SK-N-SH (cell line): ENCODE data around the gene ALPG. TPM values are rescaled to one million over a fixed set of nuclear protein-coding genes. Genes with fewer than 3 reads are reported as not detected.

Source experiments
- CTCF ChIA-PET: fragments of 300-600, 350-600 bp; formaldehyde crosslinking; extraction: SDS; loops from one replicate; lab custom pipeline; 2021; lab: Yijun Ruan, JAX
- POLR2A ChIA-PET: fragments of 350-600 bp; sonication (Branson Sonifier 250); formaldehyde crosslinking; extraction: SDS; loops from one replicate; lab custom pipeline; 2020; ENCODE audit warnings: antibody characterized with exemption, inconsistent platforms; lab: Yijun Ruan, JAX
- DNase-seq: peaks from one replicate; pipeline ENCODE4 v3.0.0; 2012
- H2AFZ ChIP-seq: fragments of 200-600 bp; sonication (generic); 2 replicates; pipeline ENCODE4 v1.8.1; 2016; ENCODE audit warnings: antibody characterized with exemption, mild to moderate bottlenecking, low read depth
- H3F3A ChIP-seq: fragments of 200-600 bp; sonication (generic); replicated peaks from 2 replicates; pipeline ENCODE3; 2016; ENCODE audit warnings: antibody characterized with exemption, mild to moderate bottlenecking; ENCODE audit not compliant: insufficient read depth
- H3K27ac ChIP-seq, 2 experiments: fragments of 200-500 bp in 1 of 2; fragments of 200-600 bp in 1 of 2; sonication (Bioruptor generic) in 1 of 2; sonication (generic), shearing (Covaris generic) in 1 of 2; 2 replicates each; pipeline versions ENCODE4 v1.5.1 to v1.6.1; 2014 to 2016; ENCODE audit warnings: low read depth in 2 of 2, inconsistent platforms in 1 of 2, low read length in 1 of 2, mild to moderate bottlenecking in 1 of 2, mixed read lengths in 1 of 2
- H3K27me3 ChIP-seq: fragments of 200-600 bp; sonication (generic), shearing (Covaris generic); 2 replicates; pipeline ENCODE4 v1.6.1; 2016; ENCODE audit warnings: mixed run types; ENCODE audit not compliant: insufficient read depth
- H3K36me3 ChIP-seq, 2 experiments: fragments of 200-500 bp in 1 of 2; fragments of 200-600 bp in 1 of 2; sonication (Bioruptor generic) in 1 of 2; sonication (generic) in 1 of 2; replicated peaks in 1 of 2; 2 replicates each; pipeline versions ENCODE3 to v1.5.1; 2014 to 2016; ENCODE audit warnings: low read length in 1 of 2, mild to moderate bottlenecking in 1 of 2; ENCODE audit not compliant: insufficient read depth in 2 of 2, control insufficient read depth in 1 of 2
- H3K4me1 ChIP-seq, 2 experiments: fragments of 200-500 bp in 1 of 2; fragments of 200-600 bp in 1 of 2; sonication (Bioruptor generic) in 1 of 2; sonication (generic), shearing (Covaris generic) in 1 of 2; 2 replicates each; pipeline versions ENCODE4 v1.5.1 to v1.6.1; 2014 to 2016; ENCODE audit warnings: low read depth in 1 of 2, low read length in 1 of 2, mixed run types in 1 of 2; ENCODE audit not compliant: insufficient read depth in 2 of 2, control insufficient read depth in 1 of 2
- H3K4me2 ChIP-seq: fragments of 200-600 bp; sonication (generic), shearing (Covaris generic); 2 replicates; pipeline ENCODE4 v1.6.1; 2017; ENCODE audit warnings: mixed run types
- H3K4me3 ChIP-seq, 2 experiments: fragments of 200-500 bp in 1 of 2; fragments of 200-600 bp in 1 of 2; sonication (Bioruptor generic) in 1 of 2; sonication (generic), shearing (Covaris generic) in 1 of 2; 2 replicates each; pipeline versions ENCODE4 v1.5.1 to v1.8.1; 2014 to 2016; ENCODE audit warnings: low read depth in 2 of 2, inconsistent platforms in 1 of 2, low read length in 1 of 2, mild to moderate bottlenecking in 1 of 2, mixed read lengths in 1 of 2, moderate library complexity in 1 of 2
- H3K79me2 ChIP-seq: fragments of 200-600 bp; sonication (generic); 2 replicates; pipeline ENCODE4 v1.8.1; 2017; ENCODE audit warnings: mild to moderate bottlenecking; ENCODE audit not compliant: insufficient read depth
- H3K9ac ChIP-seq: fragments of 200-600 bp; sonication (generic); 2 replicates; pipeline ENCODE4 v1.6.1; 2017; ENCODE audit warnings: mixed run types
- H3K9me2 ChIP-seq: fragments of 200-600 bp; sonication (generic); 2 replicates; pipeline ENCODE4 v1.6.1; 2017; ENCODE audit warnings: mixed run types
- H3K9me3 ChIP-seq: fragments of 200-600 bp; sonication (generic); 2 replicates; pipeline ENCODE4 v1.6.1; 2017; ENCODE audit warnings: mixed run types, mild to moderate bottlenecking, moderate library complexity
- H4K20me1 ChIP-seq: fragments of 200-600 bp; sonication (generic); 2 replicates; pipeline ENCODE4 v1.6.1; 2017; ENCODE audit warnings: mild to moderate bottlenecking, mixed run types; ENCODE audit not compliant: insufficient read depth
- ELF1 ChIP-seq: IDR thresholded peaks from 2 replicates; pipeline ENCODE4 v1.4.0; 2012
- FOSL2 ChIP-seq: IDR thresholded peaks from 2 replicates; pipeline ENCODE4 v1.4.0; 2012; ENCODE audit warnings: low read depth, mild to moderate bottlenecking, moderate library complexity, borderline replicate concordance
- FOXJ3 ChIP-seq: sonication (generic); formaldehyde crosslinking; IDR thresholded peaks from 2 replicates; pipeline ENCODE4 v1.5.1; 2020; ENCODE audit warnings: mild to moderate bottlenecking, missing genetic modification reagents
- FOXM1 ChIP-seq: IDR thresholded peaks from 2 replicates; pipeline ENCODE4 v1.4.0; 2012; ENCODE audit warnings: low read depth, mild to moderate bottlenecking
- GATA2 ChIP-seq: sonication (generic); formaldehyde crosslinking; IDR thresholded peaks from 2 replicates; pipeline ENCODE4 v1.5.0; 2020; ENCODE audit warnings: mild to moderate bottlenecking, missing genetic modification reagents
- MXI1 ChIP-seq: IDR thresholded peaks from 2 replicates; pipeline ENCODE4 v1.6.1; 2012; ENCODE audit warnings: mild to moderate bottlenecking, low read depth, low read length, improper control_type of control experiment
- NFIC ChIP-seq: IDR thresholded peaks from 2 replicates; pipeline ENCODE4 v1.4.0; 2012; ENCODE audit warnings: borderline replicate concordance
- NRF1 ChIP-seq: IDR thresholded peaks from 2 replicates; pipeline ENCODE4 v1.6.1; 2012; ENCODE audit warnings: low read depth, mild to moderate bottlenecking, low read length
- POLR2AphosphoS5 ChIP-seq: IDR thresholded peaks from 2 replicates; pipeline ENCODE4 v1.6.1; 2012; ENCODE audit warnings: low read depth, low read length
- RFX5 ChIP-seq: IDR thresholded peaks from 2 replicates; pipeline ENCODE4 v1.6.1; 2012; ENCODE audit warnings: mild to moderate bottlenecking, improper control_type of control experiment, low read length
- TAF1 ChIP-seq: IDR thresholded peaks from 2 replicates; pipeline ENCODE4 v1.6.1; 2012; ENCODE audit warnings: low read depth, mild to moderate bottlenecking, low read length, moderate library complexity, borderline replicate concordance
- TCF12 ChIP-seq: IDR thresholded peaks from 2 replicates; pipeline ENCODE4 v1.4.0; 2012
- YY1 ChIP-seq: IDR thresholded peaks from 2 replicates; pipeline ENCODE4 v1.4.0; 2012; ENCODE audit warnings: low read depth, mild to moderate bottlenecking
- WGBS: methylation state at CpG from one replicate; pipeline ENCODE4 v1.1.6; 2017; ENCODE audit warnings: low lambda C conversion rate; 5-methylcytosine and 5-hydroxymethylcytosine counted together
- polyA plus RNA-seq, 3 experiments: library from polyadenylated mRNA; depleted of rRNA; stranded (reverse); fragments of >200 nt; gene quantifications; 2 replicates each; pipeline ENCODE4 v1.2.3, GENCODE V29; 2012
- TF ChIP-seq, protein P1 (sequence below): fragments of 150-350 bp; IDR thresholded peaks from 2 replicates; pipeline ENCODE4 v1.6.1; 2017; ENCODE audit warnings: antibody characterized with exemption, low read length, low read depth, borderline replicate concordance
- TF ChIP-seq, protein P2 (sequence below): IDR thresholded peaks from 2 replicates; pipeline ENCODE4 v1.4.0; 2012; ENCODE audit warnings: low read depth, borderline replicate concordance
- TF ChIP-seq, protein P3 (sequence below): fragments of 150-350 bp; IDR thresholded peaks from 2 replicates; pipeline ENCODE4 v1.6.1; 2016; ENCODE audit warnings: mild to moderate bottlenecking, low read depth, low read length
- TF ChIP-seq, protein P4 (sequence below): IDR thresholded peaks from 2 replicates; pipeline ENCODE4; 2012

ALPG gene
- polyA plus RNA-seq, 1 of the 3 experiments (the other 2 are of a cell fraction), result not detected

DNA sequence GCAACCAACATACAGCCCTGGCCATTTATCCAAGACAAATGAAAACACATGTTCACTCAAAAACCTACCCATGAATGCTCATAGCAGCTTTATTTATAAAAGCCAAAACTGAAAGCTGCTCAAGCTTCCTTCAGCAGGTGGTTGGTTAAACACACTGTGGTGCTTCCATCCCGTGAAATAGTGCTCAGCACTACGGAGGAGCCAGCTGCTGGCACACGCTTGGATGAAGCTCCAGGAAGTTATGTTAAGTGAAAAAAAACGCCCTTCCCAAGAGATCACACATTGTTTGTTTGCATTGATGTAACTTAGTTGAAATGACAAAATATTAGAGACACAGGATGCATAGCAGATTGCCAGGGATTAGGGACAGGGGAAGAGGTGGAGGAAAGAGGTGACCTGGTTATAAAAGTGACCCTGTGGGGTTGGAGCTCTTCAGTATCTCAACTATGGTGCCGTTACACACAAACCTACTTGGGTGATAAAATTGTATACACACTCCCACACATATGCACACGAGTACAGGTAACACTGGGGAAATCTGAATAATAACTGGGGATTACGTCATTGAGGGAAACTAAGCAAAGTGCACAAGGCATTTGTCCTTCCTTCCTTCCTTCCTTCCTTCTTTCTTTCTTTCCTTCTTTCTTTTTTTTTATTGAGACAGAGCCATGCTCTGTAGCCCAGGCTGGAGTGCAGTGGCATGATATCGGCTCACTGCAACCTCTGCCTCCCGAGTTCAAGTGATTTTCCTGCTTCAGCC, 6.2 kb upstream of the ALPG start:
- H3K27me3 ChIP-seq, result peaks cover 18% of the 10 kb centered on the region; the same call in 1 of the 2 replicates
- H3K36me3 ChIP-seq, result no peaks in the 10 kb centered on the region
- H3K9me3 ChIP-seq, result no peaks in the 10 kb centered on the region
- ChIA-PET CTCF (interaction anchor here (0.9 to 2.1 kb wide), 4 partner anchors 14 to 494 kb away, joined by 3 to 4 read pairs (median 4); no protein-coding TSS in a partner anchor), POLR2A (no interaction called here)
- no peak for DNase-seq
- no peak overlapping the region for H3K4me2 ChIP-seq
- H3K4me1 ChIP-seq, result no peaks in the 10 kb centered on the region
- TF ChIP-seq NRF1 (no peak), ELF1 (no peak), FOSL2 (no peak), YY1 (no peak), FOXM1 (no peak), FOXJ3 (no peak), POLR2AphosphoS5 (no peak), TCF12 (no peak), MXI1 (no peak), NFIC (no peak), GATA2 (CRISPR knock-in tag) (no peak), TAF1 (no peak), RFX5 (no peak)
- TF ChIP-seq, protein P1, sequence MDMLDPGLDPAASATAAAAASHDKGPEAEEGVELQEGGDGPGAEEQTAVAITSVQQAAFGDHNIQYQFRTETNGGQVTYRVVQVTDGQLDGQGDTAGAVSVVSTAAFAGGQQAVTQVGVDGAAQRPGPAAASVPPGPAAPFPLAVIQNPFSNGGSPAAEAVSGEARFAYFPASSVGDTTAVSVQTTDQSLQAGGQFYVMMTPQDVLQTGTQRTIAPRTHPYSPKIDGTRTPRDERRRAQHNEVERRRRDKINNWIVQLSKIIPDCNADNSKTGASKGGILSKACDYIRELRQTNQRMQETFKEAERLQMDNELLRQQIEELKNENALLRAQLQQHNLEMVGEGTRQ, result no peak
- TF ChIP-seq, protein P2, sequence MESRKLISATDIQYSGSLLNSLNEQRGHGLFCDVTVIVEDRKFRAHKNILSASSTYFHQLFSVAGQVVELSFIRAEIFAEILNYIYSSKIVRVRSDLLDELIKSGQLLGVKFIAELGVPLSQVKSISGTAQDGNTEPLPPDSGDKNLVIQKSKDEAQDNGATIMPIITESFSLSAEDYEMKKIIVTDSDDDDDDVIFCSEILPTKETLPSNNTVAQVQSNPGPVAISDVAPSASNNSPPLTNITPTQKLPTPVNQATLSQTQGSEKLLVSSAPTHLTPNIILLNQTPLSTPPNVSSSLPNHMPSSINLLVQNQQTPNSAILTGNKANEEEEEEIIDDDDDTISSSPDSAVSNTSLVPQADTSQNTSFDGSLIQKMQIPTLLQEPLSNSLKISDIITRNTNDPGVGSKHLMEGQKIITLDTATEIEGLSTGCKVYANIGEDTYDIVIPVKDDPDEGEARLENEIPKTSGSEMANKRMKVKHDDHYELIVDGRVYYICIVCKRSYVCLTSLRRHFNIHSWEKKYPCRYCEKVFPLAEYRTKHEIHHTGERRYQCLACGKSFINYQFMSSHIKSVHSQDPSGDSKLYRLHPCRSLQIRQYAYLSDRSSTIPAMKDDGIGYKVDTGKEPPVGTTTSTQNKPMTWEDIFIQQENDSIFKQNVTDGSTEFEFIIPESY, result no peak
- TF ChIP-seq, protein P3, sequence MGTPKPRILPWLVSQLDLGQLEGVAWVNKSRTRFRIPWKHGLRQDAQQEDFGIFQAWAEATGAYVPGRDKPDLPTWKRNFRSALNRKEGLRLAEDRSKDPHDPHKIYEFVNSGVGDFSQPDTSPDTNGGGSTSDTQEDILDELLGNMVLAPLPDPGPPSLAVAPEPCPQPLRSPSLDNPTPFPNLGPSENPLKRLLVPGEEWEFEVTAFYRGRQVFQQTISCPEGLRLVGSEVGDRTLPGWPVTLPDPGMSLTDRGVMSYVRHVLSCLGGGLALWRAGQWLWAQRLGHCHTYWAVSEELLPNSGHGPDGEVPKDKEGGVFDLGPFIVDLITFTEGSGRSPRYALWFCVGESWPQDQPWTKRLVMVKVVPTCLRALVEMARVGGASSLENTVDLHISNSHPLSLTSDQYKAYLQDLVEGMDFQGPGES, result no peak
- TF ChIP-seq, protein P4, sequence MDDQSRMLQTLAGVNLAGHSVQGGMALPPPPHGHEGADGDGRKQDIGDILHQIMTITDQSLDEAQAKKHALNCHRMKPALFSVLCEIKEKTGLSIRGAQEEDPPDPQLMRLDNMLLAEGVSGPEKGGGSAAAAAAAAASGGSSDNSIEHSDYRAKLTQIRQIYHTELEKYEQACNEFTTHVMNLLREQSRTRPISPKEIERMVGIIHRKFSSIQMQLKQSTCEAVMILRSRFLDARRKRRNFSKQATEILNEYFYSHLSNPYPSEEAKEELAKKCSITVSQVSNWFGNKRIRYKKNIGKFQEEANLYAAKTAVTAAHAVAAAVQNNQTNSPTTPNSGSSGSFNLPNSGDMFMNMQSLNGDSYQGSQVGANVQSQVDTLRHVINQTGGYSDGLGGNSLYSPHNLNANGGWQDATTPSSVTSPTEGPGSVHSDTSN, result no peak
- no peaks in the 10 kb centered on the region for H3K79me2 ChIP-seq
- no peak overlapping the region for H3K27ac ChIP-seq
- H2AFZ ChIP-seq, result no peak overlapping the region
- WGBS, result 32% methylated on average over 9 of the region's 9 CpGs
- H3F3A ChIP-seq, result no peaks in the 10 kb centered on the region
- no peaks in the 10 kb centered on the region for H3K9me2 ChIP-seq
- no peaks in the 10 kb centered on the region for H4K20me1 ChIP-seq
- no peak overlapping the region for H3K9ac ChIP-seq
- H3K4me3 ChIP-seq, result no peak overlapping the region
